ENCODE data around the gene SRSF10.
"Not testable (repeated sequence)": the region's sequence is repeated elsewhere in the genome, so short reads cannot be mapped to it uniquely, and the experiment has no call there.

Gene SRSF10

GRCh38 chr1:23959461-23960290, 20.5 kb downstream of the SRSF10 start, which contains the start of gene PNRC2:
Gene PNRC2 (plus strand): TSS chr1:23959828. CDS start chr1:23961458, 1,630 bp downstream.
- in situ Hi-C loops (cut with MboI; ENCODE audit: low sequenced_read_pairs), result no loop called here

GRCh38 chr1:23958810-23959460, 21.2 kb downstream of the SRSF10 start:
- in situ Hi-C loops (cut with MboI; ENCODE audit: low sequenced_read_pairs), result no loop called here

- in situ Hi-C loops (cut with MboI; ENCODE audit: low sequenced_read_pairs), result not testable (repeated sequence)
Measured at GRCh38 chr1:23958040-23958809, 21.9 kb downstream of the SRSF10 start.

GRCh38 chr1:23957096-23957495, 23.0 kb downstream of the SRSF10 start:
- in situ Hi-C loops (cut with MboI; ENCODE audit: low sequenced_read_pairs), result no loop called here

- in situ Hi-C loops (cut with MboI; ENCODE audit: low sequenced_read_pairs), result no loop called here
Measured at GRCh38 chr1:23953020-23953419, 27.1 kb downstream of the SRSF10 start.

- in situ Hi-C loops (cut with MboI; ENCODE audit: low sequenced_read_pairs), result no loop called here
Measured at GRCh38 chr1:23947366-23947765, 32.8 kb downstream of the SRSF10 start.

- in situ Hi-C loops (cut with MboI; ENCODE audit: low sequenced_read_pairs), result no loop called here
Measured at GRCh38 chr1:23936481-23937176, 43.5 kb downstream of the SRSF10 start.

- in situ Hi-C loops (cut with MboI; ENCODE audit: low sequenced_read_pairs), result no loop called here
Measured at GRCh38 chr1:23931491-23931880, 48.6 kb downstream of the SRSF10 start.

- in situ Hi-C loops (cut with MboI; ENCODE audit: low sequenced_read_pairs), result no loop called here
Measured at GRCh38 chr1:23930861-23931490, 49.2 kb downstream of the SRSF10 start.

GRCh38 chr1:23930270-23930669, 49.9 kb downstream of the SRSF10 start:
- in situ Hi-C loops (cut with MboI; ENCODE audit: low sequenced_read_pairs), result no loop called here

- in situ Hi-C loops (cut with MboI; ENCODE audit: low sequenced_read_pairs), result no loop called here
Measured at GRCh38 chr1:23928789-23929188, 51.3 kb downstream of the SRSF10 start.

GRCh38 chr1:23927097-23927496, 53.0 kb downstream of the SRSF10 start:
- in situ Hi-C loops (cut with MboI; ENCODE audit: low sequenced_read_pairs), result no loop called here

GRCh38 chr1:23925279-23925678, 54.8 kb downstream of the SRSF10 start:
- in situ Hi-C loops (cut with MboI; ENCODE audit: low sequenced_read_pairs), result no loop called here

GRCh38 chr1:23924601-23925000, 55.5 kb downstream of the SRSF10 start:
- in situ Hi-C loops (cut with MboI; ENCODE audit: low sequenced_read_pairs), result no loop called here

- in situ Hi-C loops (cut with MboI; ENCODE audit: low sequenced_read_pairs), result no loop called here
Measured at GRCh38 chr1:23923592-23924499, 56.3 kb downstream of the SRSF10 start.

- in situ Hi-C loops (cut with MboI; ENCODE audit: low sequenced_read_pairs), result no loop called here
Measured at GRCh38 chr1:23922321-23922943, 57.7 kb downstream of the SRSF10 start.

- in situ Hi-C loops (cut with MboI; ENCODE audit: low sequenced_read_pairs), result loop anchor here (5.0 to 10.0 kb wide), 2 partner anchors 109 to 142 kb away; partner anchors contain the start of gene PITHD1
Measured at GRCh38 chr1:23916209-23917131, 63.7 kb downstream of the SRSF10 start.

GRCh38 chr1:23915466-23915865, 64.7 kb downstream of the SRSF10 start:
- in situ Hi-C loops (cut with MboI; ENCODE audit: low sequenced_read_pairs), result loop anchor here (5.0 to 10.0 kb wide), 2 partner anchors 108 to 141 kb away; partner anchors contain the start of gene PITHD1
